ENCODE measurements around the gene ASIC3.

DNA sequence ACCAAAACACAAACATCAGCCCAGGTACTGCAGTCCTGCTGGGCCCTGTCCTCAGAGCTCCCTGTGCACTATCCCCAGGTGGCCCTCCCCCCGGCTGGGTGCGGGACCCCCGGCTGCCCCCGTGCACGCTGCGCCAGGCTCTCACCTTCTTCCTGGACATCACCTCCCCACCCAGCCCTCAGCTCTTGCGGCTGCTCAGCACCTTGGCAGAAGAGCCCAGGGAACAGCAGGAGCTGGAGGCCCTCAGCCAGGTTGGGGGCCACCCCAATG lies 38.4 kb upstream of the ASIC3 start:
- TF ChIP-seq, protein P1, sequence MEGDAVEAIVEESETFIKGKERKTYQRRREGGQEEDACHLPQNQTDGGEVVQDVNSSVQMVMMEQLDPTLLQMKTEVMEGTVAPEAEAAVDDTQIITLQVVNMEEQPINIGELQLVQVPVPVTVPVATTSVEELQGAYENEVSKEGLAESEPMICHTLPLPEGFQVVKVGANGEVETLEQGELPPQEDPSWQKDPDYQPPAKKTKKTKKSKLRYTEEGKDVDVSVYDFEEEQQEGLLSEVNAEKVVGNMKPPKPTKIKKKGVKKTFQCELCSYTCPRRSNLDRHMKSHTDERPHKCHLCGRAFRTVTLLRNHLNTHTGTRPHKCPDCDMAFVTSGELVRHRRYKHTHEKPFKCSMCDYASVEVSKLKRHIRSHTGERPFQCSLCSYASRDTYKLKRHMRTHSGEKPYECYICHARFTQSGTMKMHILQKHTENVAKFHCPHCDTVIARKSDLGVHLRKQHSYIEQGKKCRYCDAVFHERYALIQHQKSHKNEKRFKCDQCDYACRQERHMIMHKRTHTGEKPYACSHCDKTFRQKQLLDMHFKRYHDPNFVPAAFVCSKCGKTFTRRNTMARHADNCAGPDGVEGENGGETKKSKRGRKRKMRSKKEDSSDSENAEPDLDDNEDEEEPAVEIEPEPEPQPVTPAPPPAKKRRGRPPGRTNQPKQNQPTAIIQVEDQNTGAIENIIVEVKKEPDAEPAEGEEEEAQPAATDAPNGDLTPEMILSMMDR (IDR thresholded peaks at IDR 0.05; ENCODE audit: control extremely low read depth in 1 of 3, insufficient read depth in 1 of 3, low read depth in 1 of 3, low read length in 3 of 3): no peak
- TF ChIP-seq ATF2 (IDR thresholded peaks at IDR 0.05; ENCODE audit: low read length): no peak
- no peak for TF ChIP-seq SIX5 (IDR thresholded peaks at IDR 0.05; ENCODE audit: low read depth, low read length)
- TF ChIP-seq MAFK (IDR thresholded peaks at IDR 0.05; ENCODE audit: low read depth, low read length): no peak
- no peak for TF ChIP-seq EP300 (IDR thresholded peaks at IDR 0.05; ENCODE audit: borderline replicate concordance in 1 of 2, low read depth in 2 of 2, low read length in 2 of 2)
- TF ChIP-seq ASH2L (IDR thresholded peaks at IDR 0.05; ENCODE audit: low read length): no peak
- no peak for TF ChIP-seq ATF3 (IDR thresholded peaks at IDR 0.05; ENCODE audit: insufficient read depth, low read depth, low read length)
